ENCODE data around the gene NUF2. TPM values are rescaled to one million over a fixed set of nuclear protein-coding genes. Genes with fewer than 3 reads are reported as not detected.

Gene NUF2
- total RNA-seq, 1 experiment from 2014 or later = 30.7 TPM

GRCh38 chr1:163351912-163352311 is 30.2 kb downstream of the NUF2 start:
- no CpG with 5 or more reads among the region's 2 CpGs for WGBS (ENCODE audit: extremely low coverage, insufficient read length, low lambda C conversion rate)
- Histone ChIP-seq H3K14ac (ENCODE audit: insufficient read depth, low read length) (no peak overlapping the region), H2AK5ac (ENCODE audit: insufficient read length, low read length) (no peak overlapping the region), H3K4ac (ENCODE audit: low read depth, low read length) (no peak overlapping the region), H3K27ac (ENCODE audit: insufficient read length, low read depth, low read length) (no peak overlapping the region), H3K23ac (ENCODE audit: insufficient read length, low read depth, low read length) (no peak overlapping the region), H2BK5ac (ENCODE audit: insufficient read length, low read length) (no peak overlapping the region), H3K4me2 (ENCODE audit: insufficient read depth, insufficient read length, low read length) (no peak overlapping the region), H3K18ac (ENCODE audit: insufficient read length, low read depth, low read length) (no peak overlapping the region), H3K79me1 (ENCODE audit: insufficient read depth, low read depth, low read length, poor library complexity, severe bottlenecking) (no peaks in the 10 kb centered on the region), H3K4me1 (ENCODE audit: insufficient read depth, low read length) (no peaks in the 10 kb centered on the region), H3K9me3 (ENCODE audit: control insufficient read depth, low read depth, low read length) (no peaks in the 10 kb centered on the region), H4K20me1 (ENCODE audit: control insufficient read depth, insufficient read depth, insufficient read length) (no peaks in the 10 kb centered on the region), H2BK20ac (ENCODE audit: low read depth, low read length, poor library complexity, severe bottlenecking) (no peak overlapping the region), H4K5ac (ENCODE audit: insufficient read length, low read depth, low read length) (no peak overlapping the region), H2BK120ac (ENCODE audit: low read depth, low read length, poor library complexity, severe bottlenecking) (no peak overlapping the region), H2AFZ (ENCODE audit: low read length) (no peak overlapping the region), H3K9ac (ENCODE audit: extremely low read depth, insufficient read length, low read length) (no peak overlapping the region), H2BK15ac (ENCODE audit: low read depth, low read length) (no peak overlapping the region), H3K79me2 (ENCODE audit: insufficient read depth, low read length) (no peaks in the 10 kb centered on the region), H3K56ac (ENCODE audit: insufficient read length, low read depth, low read length) (no peak overlapping the region), H4K8ac (replicated peaks; ENCODE audit: insufficient read length, low read depth, low read length) (no peak overlapping the region), H2BK12ac (ENCODE audit: insufficient read length, low read depth, low read length) (no peak overlapping the region), H3T11ph (ENCODE audit: low read length) (no peak overlapping the region), H3K23me2 (ENCODE audit: insufficient read length, low read depth, low read length, poor library complexity, severe bottlenecking) (no peaks in the 10 kb centered on the region), H4K91ac (ENCODE audit: insufficient read length, low read depth, low read length) (no peak overlapping the region), H3K27me3 (ENCODE audit: insufficient read depth, low read length) (no peaks in the 10 kb centered on the region)
- Mint-ChIP-seq H3K36me3 (ENCODE audit: insufficient read depth in 1 of 3, low read depth in 3 of 3) (peaks cover 14 to 49% (median 47%) of the 10 kb centered on the region in 3 experiments), H3K4me1 (no peaks in the 10 kb centered on the region), H3K4me3 (no peak overlapping the region), H3K27me3 (ENCODE audit: low read depth) (no peaks in the 10 kb centered on the region), H3K27ac (no peak overlapping the region), H3K9me3 (no peaks in the 10 kb centered on the region)
- no peak for TF ChIP-seq CTCF (conservative IDR thresholded peaks at IDR 0.05)
- no peak for DNase-seq

Measured in H9 (cell line).